Umbilical cord (tissue), 2 donors: ENCODE results near the gene ZAR1. TPM values are rescaled to one million over a fixed set of nuclear protein-coding genes. Genes with fewer than 3 reads are reported as not detected.
"Not testable (repeated sequence)": the region's sequence is repeated elsewhere in the genome, so short reads cannot be mapped to it uniquely, and the experiment has no call there.

Experiments used
- DNase-seq: peaks from one replicate; pipeline ENCODE4 v3.0.0-alpha.2; 2015; ENCODE audit warnings: low spot score
- total RNA-seq: library from RNA; depleted of rRNA; stranded (reverse); fragments of >200 nt; gene quantifications from one replicate; pipeline ENCODE4 v1.2.3, GENCODE V29; 2014; ENCODE audit warnings: low replicate concordance; ENCODE audit not compliant: insufficient read depth

ZAR1 gene, protein sequence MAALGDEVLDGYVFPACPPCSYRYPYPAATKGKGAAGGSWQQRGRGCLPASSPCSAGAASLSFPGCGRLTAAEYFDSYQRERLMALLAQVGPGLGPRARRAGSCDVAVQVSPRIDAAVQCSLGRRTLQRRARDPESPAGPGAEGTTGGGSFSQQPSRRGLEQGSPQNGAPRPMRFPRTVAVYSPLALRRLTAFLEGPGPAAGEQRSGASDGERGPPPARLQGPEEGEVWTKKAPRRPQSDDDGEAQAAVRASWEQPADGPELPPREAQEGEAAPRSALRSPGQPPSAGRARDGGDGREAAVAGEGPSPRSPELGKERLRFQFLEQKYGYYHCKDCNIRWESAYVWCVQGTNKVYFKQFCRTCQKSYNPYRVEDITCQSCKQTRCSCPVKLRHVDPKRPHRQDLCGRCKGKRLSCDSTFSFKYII
- total RNA-seq: 0.48 TPM

DNA sequence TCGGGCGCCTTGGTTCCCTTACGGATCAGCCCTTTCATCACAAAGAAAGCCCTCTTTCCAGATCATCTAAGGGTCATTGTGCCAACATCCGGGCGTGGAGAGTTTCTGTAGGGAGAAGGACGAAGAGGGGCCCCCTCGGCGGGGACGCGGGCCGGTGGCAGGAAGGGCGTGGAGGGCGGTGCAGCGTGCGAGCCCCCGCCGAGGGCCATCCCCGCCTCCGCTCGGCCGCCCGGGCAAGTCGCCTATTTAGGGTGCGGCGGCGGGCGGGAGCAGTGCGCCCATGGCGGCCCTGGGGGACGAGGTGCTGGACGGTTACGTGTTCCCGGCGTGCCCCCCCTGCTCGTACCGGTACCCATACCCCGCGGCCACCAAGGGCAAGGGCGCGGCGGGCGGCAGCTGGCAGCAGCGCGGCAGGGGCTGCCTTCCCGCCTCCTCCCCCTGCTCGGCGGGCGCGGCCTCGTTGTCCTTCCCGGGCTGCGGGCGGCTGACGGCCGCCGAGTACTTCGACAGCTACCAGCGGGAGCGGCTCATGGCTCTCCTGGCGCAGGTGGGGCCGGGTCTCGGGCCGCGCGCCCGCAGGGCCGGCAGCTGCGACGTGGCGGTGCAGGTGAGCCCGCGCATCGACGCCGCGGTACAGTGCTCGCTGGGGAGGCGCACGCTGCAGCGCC is at the start of gene ZAR1:
Gene ZAR1, plus strand, starts transcription at position 241 of the 668 bp plus-strand sequence. Its CDS starts 40 bp downstream, at position 281.
- no peak for DNase-seq

DNA sequence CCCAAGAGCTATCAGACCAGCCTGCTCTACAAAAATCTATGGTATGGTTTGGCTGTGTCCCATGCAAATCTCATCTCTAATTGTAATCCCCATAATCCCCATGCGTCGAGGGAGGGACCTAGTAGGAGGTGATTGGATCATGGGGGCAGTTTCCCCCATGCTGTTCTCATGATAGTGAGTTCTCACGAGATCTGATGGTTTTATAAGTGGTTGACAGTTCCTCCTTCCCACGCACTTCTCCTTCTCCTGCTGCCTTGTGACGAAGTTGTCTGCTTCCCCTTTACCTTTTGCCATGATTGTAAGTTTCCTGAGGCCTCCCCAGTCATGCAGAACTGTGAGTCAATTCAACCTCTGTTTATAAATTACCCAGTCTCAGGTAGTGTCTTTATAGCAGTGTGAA is 49.1 kb upstream of the ZAR1 start:
- not testable (repeated sequence) for DNase-seq

DNA sequence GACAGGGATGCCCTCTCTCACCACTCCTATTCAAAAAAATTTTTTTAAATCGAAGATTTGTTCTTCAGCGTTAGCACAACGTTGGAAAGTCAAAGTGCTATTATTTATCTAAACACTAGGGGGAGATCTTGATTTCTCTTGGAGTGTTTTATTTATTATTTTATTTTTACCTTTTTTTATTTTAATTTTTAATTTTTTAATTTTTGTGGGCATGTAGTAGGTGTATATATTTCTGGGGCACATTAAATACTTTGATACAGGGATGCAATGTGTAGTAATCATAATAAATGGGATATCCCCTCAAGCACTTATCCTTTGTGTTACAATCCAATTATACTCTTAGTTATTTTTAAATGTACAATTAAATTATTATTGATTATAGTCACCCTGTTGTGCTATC is 44.3 kb upstream of the ZAR1 start:
- DNase-seq: no peak

DNA sequence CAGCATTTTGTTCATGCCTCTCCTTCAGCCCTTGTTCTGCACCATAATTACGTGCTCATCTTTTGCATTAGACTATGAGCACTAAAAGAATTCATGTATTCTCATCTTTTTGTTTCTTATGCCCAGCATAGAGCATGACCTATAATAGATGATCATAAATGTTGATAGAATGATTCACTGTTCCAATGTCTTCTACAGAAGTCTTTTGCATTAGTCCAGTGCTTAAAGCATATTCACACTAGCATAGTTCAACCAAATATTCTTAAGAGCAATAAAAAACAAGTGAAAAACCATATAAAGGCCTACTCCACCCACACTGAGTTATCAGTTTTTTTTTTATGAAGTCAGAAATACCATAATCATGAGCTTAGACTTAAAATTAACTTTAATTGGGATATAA is 43.4 kb upstream of the ZAR1 start:
- no peak for DNase-seq

DNA sequence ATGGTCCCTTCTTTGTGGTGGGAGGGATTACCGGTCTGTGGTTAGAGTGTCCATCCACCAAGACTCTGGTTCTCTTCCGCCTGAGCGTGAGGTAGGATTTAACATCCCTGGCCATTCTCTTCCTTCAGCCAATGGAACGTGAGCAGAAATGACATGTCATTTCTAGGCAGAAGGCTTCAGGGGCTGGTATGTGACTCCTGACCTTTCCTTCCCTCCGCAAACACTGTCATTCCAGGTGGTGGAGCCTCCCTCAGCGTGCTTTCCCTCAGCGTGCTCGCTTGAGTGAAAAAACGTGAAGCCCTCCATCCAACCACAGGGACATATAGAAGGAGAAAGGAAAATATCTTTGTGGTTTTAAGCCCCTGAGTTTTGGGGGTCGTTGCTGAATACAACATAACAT is 40.9 kb upstream of the ZAR1 start:
- DNase-seq: no peak

DNA sequence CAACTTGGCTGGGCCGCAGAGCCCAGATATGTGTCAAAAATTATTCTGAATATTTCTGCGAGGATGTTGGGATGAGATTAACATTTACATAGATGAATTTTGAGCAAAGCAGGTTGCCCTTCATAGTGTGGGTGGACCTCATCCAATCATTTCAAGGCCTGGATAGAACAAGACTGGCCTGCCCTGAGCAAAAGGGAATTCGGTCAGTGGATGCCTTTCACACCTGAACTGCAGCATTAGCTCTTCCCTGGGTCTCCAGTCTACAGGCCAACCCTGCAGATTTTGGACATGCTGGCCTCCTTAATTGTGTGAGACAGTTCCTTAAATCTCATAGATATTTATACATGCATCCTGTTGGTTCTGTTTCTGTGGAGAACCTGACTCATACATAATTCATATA is 39.3 kb upstream of the ZAR1 start:
- no peak for DNase-seq

DNA sequence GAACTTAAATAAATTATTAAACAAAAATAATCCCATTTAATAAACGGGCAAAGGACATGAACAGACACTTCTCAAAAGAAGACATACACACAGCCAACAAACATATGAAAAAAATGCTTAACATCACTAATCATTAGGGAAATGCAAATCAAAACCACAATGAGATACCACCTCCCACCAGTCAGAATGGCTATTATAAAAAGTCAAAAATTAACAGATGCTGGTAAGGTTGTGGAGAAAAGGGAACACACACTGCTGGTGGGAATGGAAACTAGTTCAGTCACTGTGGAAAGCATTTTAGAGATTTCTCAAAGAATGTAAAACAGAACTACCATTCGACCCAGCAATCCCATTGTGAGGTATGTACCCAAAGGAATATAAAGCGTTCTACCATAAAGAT is 38.4 kb upstream of the ZAR1 start:
- not testable (repeated sequence) for DNase-seq

DNA sequence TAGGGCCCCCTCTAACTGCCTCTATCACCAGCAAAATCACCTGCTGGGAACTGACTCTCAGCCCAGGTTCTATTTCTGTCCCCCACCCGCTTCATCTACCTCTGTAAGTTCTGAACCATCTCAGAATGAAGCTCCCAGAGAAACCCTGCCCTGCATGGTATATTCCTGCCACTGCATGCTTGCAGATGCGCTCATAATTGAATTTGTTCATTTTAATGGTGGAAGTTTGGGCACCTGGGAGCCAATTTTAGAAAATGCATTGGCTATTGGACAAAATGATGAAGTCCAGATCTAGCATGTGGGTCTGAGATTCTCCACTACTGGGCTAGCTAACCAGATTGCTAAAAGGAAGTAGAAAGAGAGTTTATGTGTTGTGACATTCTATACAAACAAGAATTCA is 35.5 kb upstream of the ZAR1 start:
- no peak for DNase-seq

DNA sequence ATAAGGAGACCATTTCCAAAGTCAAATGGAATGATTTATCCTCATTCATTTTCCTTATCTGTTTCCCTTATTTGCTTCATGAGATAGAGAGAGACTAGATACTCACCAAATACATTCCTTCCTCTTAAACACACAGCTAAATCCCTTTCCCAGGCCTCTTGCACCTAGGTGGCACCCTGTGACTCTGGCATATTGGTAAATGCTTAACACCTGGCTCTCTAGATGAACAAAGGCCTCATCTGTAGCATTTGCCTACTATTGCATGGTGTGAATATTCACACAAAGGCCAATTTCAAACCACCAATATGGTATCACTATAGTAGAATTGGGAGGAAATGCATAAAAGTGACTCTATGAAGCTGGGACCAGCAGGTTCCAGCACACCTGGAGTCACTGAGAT is 29.1 kb upstream of the ZAR1 start:
- no peak for DNase-seq

DNA sequence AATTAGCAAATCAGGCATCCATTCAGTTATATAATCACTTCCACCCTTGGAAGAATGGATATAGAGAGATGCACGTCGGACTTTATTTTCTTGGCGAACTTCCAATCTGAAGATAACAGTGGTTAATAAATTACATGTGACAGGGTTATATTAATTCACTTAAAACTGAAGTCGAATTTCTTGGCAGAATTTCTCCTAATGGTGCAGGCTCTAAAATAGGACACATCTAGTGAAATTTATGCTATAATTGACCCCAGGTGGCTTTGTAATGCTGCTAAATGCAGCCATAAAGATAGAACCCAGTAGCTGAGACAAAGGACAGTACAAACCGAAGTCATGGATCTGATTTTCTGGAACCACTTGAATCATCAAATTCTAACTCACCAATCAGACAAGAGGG is 27.7 kb upstream of the ZAR1 start:
- DNase-seq: peak; percentile 5

DNA sequence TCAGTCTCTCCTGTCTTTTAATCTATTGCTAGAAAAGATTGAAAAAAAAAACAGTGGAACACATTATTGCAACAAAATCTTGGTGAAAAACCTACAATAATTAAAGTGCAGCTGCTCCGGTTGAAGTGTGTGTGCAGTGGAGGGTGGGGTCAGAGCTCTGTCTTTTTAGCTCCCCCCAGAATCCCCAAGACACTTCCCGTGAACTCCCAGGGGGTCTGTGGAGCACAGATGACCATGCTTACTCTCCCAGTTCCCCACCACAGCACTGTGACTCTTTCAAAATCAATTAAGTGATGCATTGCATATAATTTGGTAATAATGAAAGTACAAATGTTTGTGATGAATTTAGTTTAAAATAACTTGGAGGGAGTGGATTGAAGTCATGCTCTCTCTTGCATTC is 22.6 kb upstream of the ZAR1 start:
- DNase-seq: no peak

DNA sequence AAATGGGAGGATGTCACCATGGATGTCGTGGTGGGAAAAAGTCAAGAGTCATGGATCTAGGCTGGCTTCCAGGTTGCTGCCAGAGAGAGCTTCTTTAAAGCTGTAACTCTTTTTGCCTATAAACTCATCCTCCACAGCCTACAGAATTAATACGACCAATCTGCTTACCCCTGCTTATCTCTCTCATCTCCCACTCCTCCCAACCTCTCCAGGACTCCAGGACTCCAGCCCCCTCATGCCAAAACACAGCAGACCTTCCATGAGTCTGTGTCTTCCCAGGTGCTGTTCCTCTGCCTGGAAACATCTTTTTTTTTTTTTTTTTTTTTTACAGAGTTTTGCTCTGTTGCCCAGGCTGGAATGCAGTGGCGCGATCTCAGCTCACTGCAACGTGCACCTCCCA is 22.2 kb upstream of the ZAR1 start:
- DNase-seq: no peak

DNA sequence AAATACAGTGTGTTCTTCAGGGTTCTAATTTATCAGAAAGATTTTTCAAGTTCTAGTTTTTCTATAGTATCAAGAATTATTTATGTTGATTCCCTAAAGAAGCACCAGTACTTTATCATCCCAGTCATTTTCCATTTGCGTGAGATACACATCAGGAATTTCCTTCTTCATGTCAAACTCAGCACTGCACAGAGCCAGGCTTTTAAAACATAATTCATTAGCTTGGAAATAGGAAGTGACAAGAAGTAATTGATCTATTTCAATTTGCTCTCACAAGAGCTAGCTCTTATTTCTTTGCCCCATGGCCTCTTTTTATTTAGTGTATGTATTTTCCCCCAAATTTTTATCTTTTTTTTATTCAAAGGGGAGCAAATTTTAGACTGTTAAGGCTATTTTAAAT is 19.9 kb upstream of the ZAR1 start:
- no peak for DNase-seq

DNA sequence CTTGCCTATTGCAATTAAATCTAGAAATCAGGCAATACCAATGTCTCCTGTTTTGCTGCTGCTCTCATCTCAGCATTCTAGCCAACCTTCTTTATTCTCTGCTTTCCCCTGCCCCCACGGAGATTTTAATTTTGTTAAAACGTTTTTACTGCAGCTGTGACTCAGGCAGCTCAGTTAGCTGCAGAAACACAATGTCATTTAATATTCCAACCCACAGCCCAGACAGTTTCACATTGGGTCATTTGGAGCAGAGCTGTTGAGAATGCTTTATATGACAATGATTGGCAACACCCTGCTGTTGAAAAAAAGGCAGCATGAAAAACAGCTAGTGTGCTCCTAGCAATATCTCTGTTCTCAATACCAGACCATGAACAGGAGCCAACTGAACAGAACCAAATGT is 19.5 kb upstream of the ZAR1 start:
- DNase-seq: no peak

DNA sequence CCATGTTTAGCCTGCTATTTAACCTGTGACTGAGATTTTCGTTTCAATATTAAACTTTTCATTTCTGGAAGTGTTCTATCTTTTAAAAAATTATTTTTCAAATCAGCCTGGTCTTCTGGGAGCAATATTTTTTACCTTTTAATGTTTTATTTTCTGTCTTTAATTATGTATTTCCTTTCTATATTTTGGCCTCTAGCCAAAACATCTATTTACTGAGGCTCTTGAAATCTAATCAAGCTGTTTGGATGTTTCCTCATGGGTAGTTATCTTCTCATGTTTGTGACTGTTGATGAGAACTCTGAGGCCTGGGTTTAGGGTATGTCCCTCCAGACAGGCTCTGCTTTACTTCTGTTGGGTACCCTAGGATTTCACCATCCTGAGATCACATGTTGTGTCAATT is 17.3 kb upstream of the ZAR1 start:
- DNase-seq: no peak

DNA sequence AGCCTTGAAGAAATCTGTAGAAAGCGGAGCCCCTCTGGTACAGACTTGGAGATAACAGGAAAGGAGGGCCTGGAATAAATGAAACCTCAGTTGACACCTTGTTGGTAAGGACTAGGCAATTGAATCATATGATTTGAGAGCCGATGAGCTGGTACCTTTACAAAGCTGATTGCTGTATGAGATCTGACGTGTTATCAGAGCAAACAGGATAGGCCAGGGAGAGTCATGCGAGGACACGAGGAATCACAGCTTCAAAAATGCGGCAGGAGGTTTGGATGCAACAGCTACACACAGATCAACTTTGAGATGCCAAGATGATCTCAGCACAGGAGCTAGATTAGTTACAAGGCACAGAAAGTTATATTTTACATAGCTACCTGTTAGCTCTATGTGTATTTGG is 14.3 kb upstream of the ZAR1 start:
- DNase-seq: no peak

DNA sequence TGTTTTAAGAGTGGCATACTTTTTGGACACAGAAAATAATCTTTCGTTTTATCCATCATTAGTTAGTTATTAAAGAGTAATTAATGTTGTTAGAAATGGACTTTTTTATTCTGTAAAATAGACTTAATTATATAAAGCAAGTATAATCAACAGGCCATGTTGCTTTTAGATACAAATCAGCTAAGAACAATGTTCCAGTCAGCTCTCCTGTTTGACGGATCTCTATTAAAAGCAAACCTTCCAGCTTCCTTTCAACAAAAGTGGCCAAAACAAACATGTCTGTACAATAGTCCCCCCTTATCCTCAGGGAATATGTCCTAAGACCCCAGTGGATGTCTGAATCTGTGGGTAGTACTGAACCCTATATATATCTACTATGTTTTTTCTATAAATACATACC is 11.8 kb upstream of the ZAR1 start:
- DNase-seq: no peak

DNA sequence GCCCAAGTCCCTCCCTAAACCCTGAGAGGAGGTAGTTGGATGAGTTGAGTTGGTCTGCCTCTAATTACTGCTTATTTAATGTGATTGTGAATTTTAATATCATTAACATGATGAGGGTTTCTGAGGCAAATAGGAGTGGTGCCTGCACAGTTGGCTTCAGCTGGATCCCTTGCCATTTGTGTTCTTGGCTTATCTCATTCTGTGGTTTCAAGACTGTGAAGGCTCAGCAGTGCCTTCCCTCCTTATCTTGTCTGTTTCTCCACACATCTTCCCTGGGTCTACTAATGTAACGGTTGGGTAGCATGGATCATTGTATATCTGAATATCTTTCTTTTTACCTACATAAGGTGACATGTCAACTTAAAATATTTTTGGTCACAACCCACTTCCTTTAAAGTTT is 8.5 kb upstream of the ZAR1 start:
- DNase-seq: no peak

DNA sequence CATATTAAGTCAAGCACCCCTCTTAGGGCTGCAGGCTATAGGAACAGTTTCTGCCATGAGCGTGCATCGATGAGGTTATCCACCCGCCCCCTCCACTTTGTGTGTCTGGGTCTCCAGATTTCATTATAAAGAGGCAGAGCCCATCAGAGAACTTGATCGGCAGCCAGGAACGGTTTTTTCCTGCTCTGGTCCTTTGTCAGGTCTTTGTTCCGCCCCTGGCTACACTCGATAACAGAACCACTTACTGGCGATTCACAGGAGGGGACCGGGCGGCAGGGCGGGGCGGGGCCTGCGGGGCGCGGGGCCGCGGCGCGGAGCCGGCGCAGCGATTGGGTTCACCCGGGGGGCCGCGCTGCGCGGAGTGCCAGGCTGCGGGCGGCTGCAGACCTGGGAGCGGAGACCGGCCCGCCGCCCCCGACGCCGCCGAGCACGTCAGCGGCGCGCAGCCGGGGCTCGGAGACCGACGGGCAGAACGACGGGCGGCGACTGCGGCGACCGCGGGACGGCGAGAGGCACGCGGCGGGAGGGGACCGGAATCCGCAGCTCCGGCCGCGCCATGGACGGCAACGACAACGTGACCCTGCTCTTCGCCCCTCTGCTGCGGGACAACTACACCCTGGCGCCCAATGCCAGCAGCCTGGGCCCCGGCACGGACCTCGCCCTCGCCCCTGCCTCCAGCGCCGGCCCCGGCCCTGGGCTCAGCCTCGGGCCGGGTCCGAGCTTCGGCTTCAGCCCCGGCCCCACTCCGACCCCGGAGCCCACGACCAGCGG is 6.9 kb upstream of the ZAR1 start, which contains the start of gene SLC10A4:
Gene SLC10A4, plus strand, starts transcription at position 338 of the 771 bp plus-strand sequence. Its CDS starts 219 bp downstream, at position 557.
- DNase-seq: no peak

DNA sequence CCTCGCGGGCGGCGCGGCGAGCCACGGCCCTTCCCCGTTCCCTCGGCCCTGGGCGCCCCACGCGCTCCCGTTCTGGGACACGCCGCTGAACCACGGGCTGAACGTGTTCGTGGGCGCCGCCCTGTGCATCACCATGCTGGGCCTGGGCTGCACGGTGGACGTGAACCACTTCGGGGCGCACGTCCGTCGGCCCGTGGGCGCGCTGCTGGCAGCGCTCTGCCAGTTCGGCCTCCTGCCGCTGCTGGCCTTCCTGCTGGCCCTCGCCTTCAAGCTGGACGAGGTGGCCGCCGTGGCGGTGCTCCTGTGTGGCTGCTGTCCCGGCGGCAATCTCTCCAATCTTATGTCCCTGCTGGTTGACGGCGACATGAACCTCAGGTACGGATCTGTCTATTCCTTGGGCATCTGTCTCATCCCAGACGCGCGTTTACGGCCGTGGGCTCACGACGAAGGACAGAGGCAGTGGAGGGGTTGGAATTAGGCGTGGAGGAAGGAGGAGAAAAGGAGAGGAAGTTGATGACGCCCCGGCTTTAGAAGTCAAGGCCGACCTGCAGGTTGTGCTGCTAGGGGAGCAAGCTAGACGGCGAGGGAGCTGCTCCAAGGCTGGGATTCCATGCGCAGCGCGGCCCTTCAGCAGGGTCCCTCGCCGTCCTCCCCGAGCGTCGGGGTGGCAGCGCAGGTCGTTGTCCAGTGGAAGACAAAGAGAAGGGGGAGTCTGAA is 6.1 kb upstream of the ZAR1 start:
- no peak for DNase-seq

DNA sequence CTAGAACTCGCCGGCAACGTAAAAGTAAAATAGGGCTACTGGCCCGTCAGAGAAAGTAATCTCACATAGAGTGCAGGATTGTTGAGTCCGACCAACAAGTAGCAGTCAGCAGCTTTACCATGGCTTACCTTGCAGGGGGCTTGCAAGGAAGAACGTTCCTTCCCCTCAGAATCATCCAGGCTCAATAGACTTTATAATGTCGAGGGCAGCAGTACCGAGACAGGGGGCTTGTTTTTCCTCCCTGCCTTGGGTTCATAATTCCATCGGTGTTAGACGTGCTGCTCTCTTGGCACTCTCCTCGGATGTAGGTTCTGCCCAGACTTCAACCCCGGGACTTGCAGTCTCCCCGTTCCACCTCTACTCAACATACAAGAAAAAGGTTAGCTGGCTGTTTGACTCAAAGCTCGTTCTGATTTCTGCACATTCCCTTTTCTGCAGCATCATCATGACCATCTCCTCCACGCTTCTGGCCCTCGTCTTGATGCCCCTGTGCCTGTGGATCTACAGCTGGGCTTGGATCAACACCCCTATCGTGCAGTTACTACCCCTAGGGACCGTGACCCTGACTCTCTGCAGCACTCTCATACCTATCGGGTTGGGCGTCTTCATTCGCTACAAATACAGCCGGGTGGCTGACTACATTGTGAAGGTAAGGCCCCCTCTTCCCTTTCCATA is 5.4 kb upstream of the ZAR1 start:
- DNase-seq: no peak
